Fibroblast of lung (primary cell): ENCODE measurements around the gene RAPGEF6. TPM values are rescaled to one million over a fixed set of nuclear protein-coding genes. Genes with fewer than 3 reads are reported as not detected.
A peak's percentile ranks its signal among the peaks of the same experiment; 100 is the strongest.

Source experiments
- DNase-seq, 2 donors: peaks; one replicate each; pipeline versions ENCODE4 v3.0.0 to v3.0.0-alpha.2; 2010; ENCODE audit warnings: low read depth in 2 of 2
- H2AFZ ChIP-seq: 2 replicates; pipeline ENCODE4 v1.5.1; 2012; ENCODE audit warnings: low read length, control low read depth, inconsistent platforms
- H3K27ac ChIP-seq: 2 replicates; pipeline ENCODE4 v1.5.1; 2011; ENCODE audit warnings: low read length, control low read depth; ENCODE audit not compliant: insufficient read depth
- H3K27me3 ChIP-seq: 2 replicates; pipeline ENCODE4 v1.5.1; 2011; ENCODE audit warnings: mild to moderate bottlenecking, low read length; ENCODE audit not compliant: control insufficient read depth, insufficient read depth
- H3K36me3 ChIP-seq: 2 replicates; pipeline ENCODE4 v1.5.1; 2011; ENCODE audit warnings: low read length; ENCODE audit not compliant: control insufficient read depth, insufficient read depth
- H3K4me1 ChIP-seq: 2 replicates; pipeline ENCODE4 v1.5.1; 2011; ENCODE audit warnings: low read length; ENCODE audit not compliant: control insufficient read depth, insufficient read depth; ENCODE audit errors: extremely low read depth
- H3K4me2 ChIP-seq: 2 replicates; pipeline ENCODE4 v1.5.1; 2011; ENCODE audit warnings: low read length, control low read depth; ENCODE audit not compliant: insufficient read depth; ENCODE audit errors: extremely low read depth
- H3K4me3 ChIP-seq, 4 experiments: fragments of 200-600 bp in 1 of 4; sonication (generic) in 1 of 4; replicated peaks in 1 of 4; 2 replicates each; pipeline ENCODE4 v1.5.1; 2011 to 2016; ENCODE audit warnings: low read length in 4 of 4, low read depth in 3 of 4, mild to moderate bottlenecking in 3 of 4, control low read depth in 2 of 4, inconsistent platforms in 1 of 4, mixed read lengths in 1 of 4; ENCODE audit not compliant: insufficient read depth in 1 of 4; ENCODE audit errors: control extremely low read depth in 1 of 4
- H3K79me2 ChIP-seq: 2 replicates; pipeline ENCODE4 v1.5.1; 2012; ENCODE audit warnings: mild to moderate bottlenecking, low read length, inconsistent platforms; ENCODE audit not compliant: control insufficient read depth, insufficient read depth
- H3K9ac ChIP-seq: 2 replicates; pipeline ENCODE4 v1.5.1; 2011; ENCODE audit warnings: mild to moderate bottlenecking, low read length, control low read depth; ENCODE audit not compliant: insufficient read depth
- H3K9me3 ChIP-seq: 2 replicates; pipeline ENCODE4 v1.5.1; 2012; ENCODE audit warnings: low read depth, low read length; ENCODE audit not compliant: control insufficient read depth, insufficient read depth
- H4K20me1 ChIP-seq: 2 replicates; pipeline ENCODE4 v1.5.1; 2011; ENCODE audit warnings: low read length; ENCODE audit not compliant: control insufficient read depth, insufficient read depth; ENCODE audit errors: extremely low read depth
- EZH2 ChIP-seq: IDR thresholded peaks from 2 replicates; pipeline ENCODE4 v1.5.1; 2012; ENCODE audit warnings: low read length, control low read depth, mild to moderate bottlenecking; ENCODE audit errors: missing control alignments
- polyA plus RNA-seq, 2 donors: library from polyadenylated mRNA; depleted of rRNA in 1 of 2; stranded (reverse) in 1 of 2; unstranded in 1 of 2; fragments of >200 nt; gene quantifications; 2 replicates each; pipeline ENCODE4 v1.2.1, GENCODE V29; 2011 to 2012; ENCODE audit warnings: missing spikeins in 1 of 2
- total RNA-seq: library from RNA; depleted of rRNA; stranded (reverse); fragments of >200 nt; gene quantifications from 2 replicates; pipeline ENCODE4 v1.2.1, GENCODE V29; 2014
- TF ChIP-seq, protein P1 (sequence below), 2 donors: IDR thresholded peaks in 1 of 2; conservative IDR thresholded peaks in 1 of 2; 1 replicate in 1 of 2; 2 replicates in 1 of 2; pipeline ENCODE4 v1.5.1; 2011 to 2012; ENCODE audit warnings: low read length in 2 of 2, control low read depth in 1 of 2, inconsistent platforms in 1 of 2, low read depth in 1 of 2, mild to moderate bottlenecking in 1 of 2

Gene RAPGEF6
- total and polyA plus RNA-seq, 2 donors (not counting 1 experiment from before 2014, with no cell fraction given), result 10.2 to 35.7 TPM

- Histone ChIP-seq H3K4me1 (no peaks in the 10 kb centered on the region), H2AFZ (no peak overlapping the region), H3K36me3 (no peaks in the 10 kb centered on the region), H4K20me1 (no peaks in the 10 kb centered on the region), H3K79me2 (no peaks in the 10 kb centered on the region), H3K9me3 (no peaks in the 10 kb centered on the region), H3K9ac (no peak overlapping the region), H3K4me2 (no peak overlapping the region), H3K27ac (no peak overlapping the region), H3K27me3 (no peaks in the 10 kb centered on the region), H3K4me3 (no peak overlapping the region)
- TF ChIP-seq EZH2, result no peak
- TF ChIP-seq, protein P1, sequence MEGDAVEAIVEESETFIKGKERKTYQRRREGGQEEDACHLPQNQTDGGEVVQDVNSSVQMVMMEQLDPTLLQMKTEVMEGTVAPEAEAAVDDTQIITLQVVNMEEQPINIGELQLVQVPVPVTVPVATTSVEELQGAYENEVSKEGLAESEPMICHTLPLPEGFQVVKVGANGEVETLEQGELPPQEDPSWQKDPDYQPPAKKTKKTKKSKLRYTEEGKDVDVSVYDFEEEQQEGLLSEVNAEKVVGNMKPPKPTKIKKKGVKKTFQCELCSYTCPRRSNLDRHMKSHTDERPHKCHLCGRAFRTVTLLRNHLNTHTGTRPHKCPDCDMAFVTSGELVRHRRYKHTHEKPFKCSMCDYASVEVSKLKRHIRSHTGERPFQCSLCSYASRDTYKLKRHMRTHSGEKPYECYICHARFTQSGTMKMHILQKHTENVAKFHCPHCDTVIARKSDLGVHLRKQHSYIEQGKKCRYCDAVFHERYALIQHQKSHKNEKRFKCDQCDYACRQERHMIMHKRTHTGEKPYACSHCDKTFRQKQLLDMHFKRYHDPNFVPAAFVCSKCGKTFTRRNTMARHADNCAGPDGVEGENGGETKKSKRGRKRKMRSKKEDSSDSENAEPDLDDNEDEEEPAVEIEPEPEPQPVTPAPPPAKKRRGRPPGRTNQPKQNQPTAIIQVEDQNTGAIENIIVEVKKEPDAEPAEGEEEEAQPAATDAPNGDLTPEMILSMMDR (conservative IDR thresholded peaks at IDR 0.05 in 1 of 2, IDR thresholded peaks at IDR 0.05 in 1 of 2; ENCODE audit: low read depth in 1 of 2, low read length in 2 of 2), result no peak
- DNase-seq, result no peak
Observed at GRCh38 chr5:131548176-131548575, 86.9 kb downstream of the RAPGEF6 start.

- H3K4me3 ChIP-seq, result no peak overlapping the region
- H3K4me1 ChIP-seq, result peaks cover 7% of the 10 kb centered on the region
- no peak overlapping the region for H2AFZ ChIP-seq
- H3K79me2 ChIP-seq, result no peaks in the 10 kb centered on the region
- peak; percentile 40 to 72 for DNase-seq
- H3K27ac ChIP-seq, result no peak overlapping the region
- H3K4me2 ChIP-seq, result no peak overlapping the region
- TF ChIP-seq, protein P1 (conservative IDR thresholded peaks at IDR 0.05 in 1 of 2, IDR thresholded peaks at IDR 0.05 in 1 of 2; ENCODE audit: low read depth in 1 of 2, low read length in 2 of 2), result no peak
- TF ChIP-seq EZH2, result no peak
- H3K36me3 ChIP-seq, result no peaks in the 10 kb centered on the region
- no peaks in the 10 kb centered on the region for H3K9me3 ChIP-seq
- no peaks in the 10 kb centered on the region for H4K20me1 ChIP-seq
- no peaks in the 10 kb centered on the region for H3K27me3 ChIP-seq
- H3K9ac ChIP-seq, result no peak overlapping the region
Observed at GRCh38 chr5:131545845-131546244, 89.2 kb downstream of the RAPGEF6 start.

- Histone ChIP-seq H3K79me2 (no peaks in the 10 kb centered on the region), H2AFZ (no peak overlapping the region), H3K36me3 (no peaks in the 10 kb centered on the region), H4K20me1 (no peaks in the 10 kb centered on the region), H3K9ac (no peak overlapping the region), H3K27me3 (no peaks in the 10 kb centered on the region), H3K4me2 (no peak overlapping the region), H3K4me1 (peaks cover 12% of the 10 kb centered on the region), H3K27ac (no peak overlapping the region), H3K4me3 (no peak overlapping the region), H3K9me3 (no peaks in the 10 kb centered on the region)
- TF ChIP-seq, protein P1 (conservative IDR thresholded peaks at IDR 0.05 in 1 of 2, IDR thresholded peaks at IDR 0.05 in 1 of 2; ENCODE audit: low read depth in 1 of 2, low read length in 2 of 2), result no peak
- TF ChIP-seq EZH2, result no peak
- DNase-seq, result no peak
Observed at GRCh38 chr5:131542723-131543122, 92.3 kb downstream of the RAPGEF6 start.
